Adrenal gland (tissue), 5 donors: Measurements from ENCODE around the gene SPAG9.

Experiments used
- CTCF ChIP-seq, 6 experiments: fragments of 450-650 bp in 4 of 6; fragments of 200-600 bp in 2 of 6; sonication (generic) in 1 of 6; IDR thresholded peaks; 1 replicate in 5 of 6; 2 replicates in 1 of 6; pipeline versions ENCODE4 v1.5.1 to v1.8.0; 2016 to 2021; ENCODE audit warnings: antibody characterized with exemption in 6 of 6, mild to moderate bottlenecking in 2 of 6, moderate library complexity in 1 of 6
- POLR2A ChIP-seq, 2 donors: fragments of 450-650 bp; IDR thresholded peaks; one replicate each; pipeline ENCODE4 v1.6.1; 2017; ENCODE audit warnings: antibody characterized with exemption in 2 of 2, mild to moderate bottlenecking in 2 of 2, moderate library complexity in 1 of 2
- donor health status: DM: no; HTN: no; CAD: no.

GRCh38 chr17:50944054-50944901, 176.4 kb downstream of the SPAG9 start:
- TF ChIP-seq POLR2A (IDR thresholded peaks at IDR 0.05) (peak; percentile 76 to 86), CTCF (IDR thresholded peaks at IDR 0.05) (peak in 3 of 6 experiments; percentile 10 to 19 (median 10))
